GM23248 (cell line): ENCODE results near the gene MAP2K5.

Experiments
- EZH2 ChIP-seq: fragments of 200-600 bp; sonication (generic); IDR thresholded peaks from 2 replicates; pipeline ENCODE4 v1.6.1; 2018; ENCODE audit warnings: antibody characterized with exemption, mild to moderate bottlenecking; ENCODE audit not compliant: insufficient read depth, poor library complexity, severe bottlenecking
- EZH2phosphoT487 ChIP-seq: fragments of 200-600 bp; sonication (generic); IDR thresholded peaks from 2 replicates; pipeline ENCODE4 v1.6.1; 2018; ENCODE audit warnings: antibody characterized with exemption, moderate library complexity, mild to moderate bottlenecking, low read depth; ENCODE audit not compliant: insufficient read depth

- TF ChIP-seq EZH2phosphoT487 (no peak), EZH2 (no peak)
These were observed 267.4 kb downstream of the MAP2K5 start for GRCh38 chr15:67809866-67810265.
